H9 (cell line): Measurements from ENCODE around the gene RNPEPL1. TPM values are rescaled to one million over a fixed set of nuclear protein-coding genes. Genes with fewer than 3 reads are reported as not detected.

Experiments used
- DNase-seq: peaks from one replicate; pipeline ENCODE4 v3.0.0-alpha.2; 2017
- H2AFZ ChIP-seq: one replicate; pipeline ENCODE4 v1.6.1; 2013; ENCODE audit warnings: mild to moderate bottlenecking, low read length, control low read depth, moderate library complexity
- H2AK5ac ChIP-seq: 2 replicates; pipeline ENCODE4 v1.6.1; 2013; ENCODE audit warnings: low read length, control low read depth, mixed read lengths; ENCODE audit not compliant: insufficient read length
- H2BK120ac ChIP-seq: one replicate; pipeline ENCODE4 v1.6.1; 2013; ENCODE audit warnings: low read depth, mild to moderate bottlenecking, low read length, control low read depth, inconsistent platforms; ENCODE audit not compliant: poor library complexity, severe bottlenecking
- H2BK12ac ChIP-seq: 2 replicates; pipeline ENCODE4 v1.6.1; 2013; ENCODE audit warnings: low read length, control low read depth, mixed read lengths, low read depth; ENCODE audit not compliant: insufficient read length
- H2BK15ac ChIP-seq: 2 replicates; pipeline ENCODE4 v1.6.1; 2013; ENCODE audit warnings: low read depth, low read length, control low read depth
- H2BK20ac ChIP-seq: one replicate; pipeline ENCODE4 v1.6.1; 2013; ENCODE audit warnings: low read depth, mild to moderate bottlenecking, low read length, control low read depth, inconsistent platforms; ENCODE audit not compliant: poor library complexity, severe bottlenecking
- H2BK5ac ChIP-seq: 2 replicates; pipeline ENCODE4 v1.6.1; 2013; ENCODE audit warnings: low read length, control low read depth, mixed read lengths; ENCODE audit not compliant: insufficient read length
- H3K14ac ChIP-seq: 2 replicates; pipeline ENCODE4 v1.6.1; 2013; ENCODE audit warnings: low read length, control low read depth; ENCODE audit not compliant: insufficient read depth
- H3K18ac ChIP-seq: 2 replicates; pipeline ENCODE4 v1.6.1; 2013; ENCODE audit warnings: low read depth, mild to moderate bottlenecking, mixed read lengths, low read length, control low read depth; ENCODE audit not compliant: insufficient read length
- H3K23ac ChIP-seq: 2 replicates; pipeline ENCODE4 v1.6.1; 2013; ENCODE audit warnings: low read length, control low read depth, mixed read lengths, low read depth; ENCODE audit not compliant: insufficient read length
- H3K23me2 ChIP-seq: 2 replicates; pipeline ENCODE4 v1.6.1; 2013; ENCODE audit warnings: low read depth, mild to moderate bottlenecking, mixed read lengths, low read length, control low read depth; ENCODE audit not compliant: insufficient read length, poor library complexity, severe bottlenecking
- H3K27ac ChIP-seq: 2 replicates; pipeline ENCODE4 v1.5.1; 2013; ENCODE audit warnings: low read length, control low read depth, mixed read lengths, low read depth; ENCODE audit not compliant: insufficient read length
- H3K27me3 ChIP-seq: 2 replicates; pipeline ENCODE4 v1.6.1; 2013; ENCODE audit warnings: low read length, control low read depth, inconsistent platforms; ENCODE audit not compliant: insufficient read depth
- H3K4ac ChIP-seq: 2 replicates; pipeline ENCODE4 v1.6.1; 2013; ENCODE audit warnings: low read depth, mild to moderate bottlenecking, control low read depth, inconsistent platforms, low read length, moderate library complexity
- H3K4me1 ChIP-seq: 2 replicates; pipeline ENCODE4 v1.6.1; 2013; ENCODE audit warnings: low read length, control low read depth, inconsistent platforms; ENCODE audit not compliant: insufficient read depth
- H3K4me2 ChIP-seq: 2 replicates; pipeline ENCODE4 v1.6.1; 2013; ENCODE audit warnings: low read length, control low read depth, mixed read lengths; ENCODE audit not compliant: insufficient read length, insufficient read depth
- H3K56ac ChIP-seq: 2 replicates; pipeline ENCODE4 v1.6.1; 2013; ENCODE audit warnings: low read depth, mild to moderate bottlenecking, mixed read lengths, low read length, control low read depth; ENCODE audit not compliant: insufficient read length
- H3K79me1 ChIP-seq: 2 replicates; pipeline ENCODE4 v1.6.1; 2013; ENCODE audit warnings: low read depth, mild to moderate bottlenecking, moderate library complexity, low read length, control low read depth, inconsistent platforms; ENCODE audit not compliant: insufficient read depth, poor library complexity, severe bottlenecking
- H3K79me2 ChIP-seq: 2 replicates; pipeline ENCODE4 v1.6.1; 2013; ENCODE audit warnings: low read length, control low read depth, inconsistent platforms; ENCODE audit not compliant: insufficient read depth
- H3K9ac ChIP-seq: 2 replicates; pipeline ENCODE4 v1.6.1; 2013; ENCODE audit warnings: low read length, control low read depth, mixed read lengths; ENCODE audit not compliant: insufficient read length; ENCODE audit errors: extremely low read depth
- H3K9me3 ChIP-seq: one replicate; pipeline ENCODE4 v1.6.1; 2013; ENCODE audit warnings: low read depth, low read length, inconsistent platforms; ENCODE audit not compliant: control insufficient read depth
- H3T11ph ChIP-seq: one replicate; pipeline ENCODE4 v1.6.1; 2013; ENCODE audit warnings: mild to moderate bottlenecking, low read length, control low read depth, inconsistent platforms
- H4K20me1 ChIP-seq: one replicate; pipeline ENCODE4 v1.6.1; 2013; ENCODE audit not compliant: control insufficient read depth, insufficient read length, insufficient read depth
- H4K5ac ChIP-seq: 2 replicates; pipeline ENCODE4 v1.6.1; 2013; ENCODE audit warnings: low read depth, mild to moderate bottlenecking, mixed read lengths, low read length, control low read depth; ENCODE audit not compliant: insufficient read length
- H4K8ac ChIP-seq: replicated peaks from 2 replicates; pipeline ENCODE4 v1.6.1; 2013; ENCODE audit warnings: low read length, control low read depth, mixed read lengths, low read depth; ENCODE audit not compliant: insufficient read length
- H4K91ac ChIP-seq: 2 replicates; pipeline ENCODE4 v1.6.1; 2013; ENCODE audit warnings: low read depth, mild to moderate bottlenecking, moderate library complexity, mixed read lengths, low read length, control low read depth; ENCODE audit not compliant: insufficient read length
- H3K27ac Mint-ChIP-seq, 3 experiments: 2 replicates in 2 of 3; 3 replicates in 1 of 3; pipeline ENCODE4 v1.8.0; 2020 to 2021; ENCODE audit warnings: mixed read lengths in 3 of 3, mild to moderate bottlenecking in 1 of 3, moderate library complexity in 1 of 3
- H3K27me3 Mint-ChIP-seq: 2 replicates; pipeline ENCODE4 v1.8.0; 2021; ENCODE audit warnings: low read depth, mild to moderate bottlenecking, moderate library complexity, mixed read lengths
- H3K36me3 Mint-ChIP-seq, 3 experiments: 2 replicates in 2 of 3; 3 replicates in 1 of 3; pipeline ENCODE4 v1.8.0; 2020 to 2021; ENCODE audit warnings: low read depth in 3 of 3, mixed read lengths in 3 of 3; ENCODE audit not compliant: insufficient read depth in 1 of 3
- H3K4me1 Mint-ChIP-seq, 2 experiments: 2 replicates each; pipeline ENCODE4 v1.8.0; 2020; ENCODE audit warnings: mixed read lengths in 2 of 2
- H3K4me3 Mint-ChIP-seq, 2 experiments: 2 replicates in 1 of 2; 3 replicates in 1 of 2; pipeline ENCODE4 v1.8.0; 2020 to 2021; ENCODE audit warnings: mild to moderate bottlenecking in 2 of 2, mixed read lengths in 2 of 2, moderate library complexity in 1 of 2
- H3K9me3 Mint-ChIP-seq, 2 experiments: 2 replicates in 1 of 2; 3 replicates in 1 of 2; pipeline ENCODE4 v1.8.0; 2020; ENCODE audit warnings: mild to moderate bottlenecking in 2 of 2, mixed read lengths in 2 of 2, moderate library complexity in 1 of 2
- CTCF ChIP-seq: fragments of 200-600 bp; sonication (generic); conservative IDR thresholded peaks from 3 replicates; pipeline ENCODE4 v1.8.0; 2021; ENCODE audit warnings: antibody characterized with exemption, mild to moderate bottlenecking
- WGBS: extraction: QIAGEN DNeasy Blood & Tissue Kit; methylation state at CpG from one replicate; pipeline ENCODE4 v1.1.7; 2013; ENCODE audit warnings: missing lambda C conversion rate, low lambda C conversion rate, mixed read lengths; ENCODE audit not compliant: insufficient read length; ENCODE audit errors: extremely low coverage; 5-methylcytosine and 5-hydroxymethylcytosine counted together
- total RNA-seq: library from RNA; stranded (reverse); gene quantifications from 2 replicates; pipeline ENCODE4 v1.2.1, GENCODE V29; 2021

Gene RNPEPL1
- total RNA-seq, 1 experiment from 2014 or later, result 22.5 TPM

DNA sequence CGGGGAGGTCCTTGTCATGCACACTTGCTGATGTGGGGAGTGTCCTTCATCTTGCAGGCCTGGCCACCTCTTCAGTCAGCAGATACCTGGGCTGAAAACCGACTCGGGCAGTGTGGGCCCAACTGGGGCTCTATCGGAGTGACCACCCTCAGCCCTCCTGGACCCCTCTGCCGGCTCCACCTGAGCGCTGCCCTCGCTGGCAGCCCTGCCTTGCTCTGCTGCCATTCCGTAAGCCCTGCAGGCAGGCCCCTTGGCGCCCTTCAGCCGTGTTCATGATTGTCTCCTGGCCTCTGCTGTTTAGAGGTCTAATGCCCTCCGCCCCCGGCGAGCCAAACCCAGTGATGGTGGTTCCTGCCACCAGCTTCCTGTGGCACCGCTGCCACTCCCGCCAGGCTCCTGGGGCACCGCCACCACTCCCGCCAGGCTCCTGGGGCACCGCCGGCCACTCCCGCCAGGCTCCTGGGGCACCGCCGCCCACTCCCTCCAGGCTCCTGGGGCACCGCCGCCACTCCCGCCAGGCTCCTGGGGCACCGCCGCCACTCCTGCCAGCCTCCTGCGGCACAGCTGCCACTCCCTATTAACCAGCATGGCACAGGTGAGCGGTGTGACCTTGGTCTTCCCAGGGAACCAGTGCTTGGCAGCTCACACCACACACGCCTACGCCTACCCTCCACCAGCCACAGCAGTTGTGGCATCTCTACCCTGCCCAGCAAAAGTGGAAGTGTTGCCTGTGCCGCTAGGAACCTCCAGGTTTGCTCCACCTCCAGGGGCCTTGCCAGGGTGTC lies 34.2 kb downstream of the RNPEPL1 start:
- no CpG with 5 or more reads among the region's 32 CpGs for WGBS

More for the DNA sequence above, 34.2 kb downstream of the RNPEPL1 start:
- no peak overlapping the region for H2BK12ac ChIP-seq
- Mint-ChIP-seq H3K4me1 (no peaks in the 10 kb centered on the region; a peak in 1 of 4 replicates), H3K27me3 (peaks cover 4% of the 10 kb centered on the region), H3K36me3 (peaks cover 0 to 7% (median 0%) of the 10 kb centered on the region in 3 experiments; a peak in 2 of 7 replicates), H3K27ac (no peak overlapping the region), H3K9me3 (no peaks in the 10 kb centered on the region), H3K4me3 (no peak overlapping the region)
- H4K20me1 ChIP-seq, result no peaks in the 10 kb centered on the region
- H3K23me2 ChIP-seq, result no peaks in the 10 kb centered on the region
- no peak overlapping the region for H3K56ac ChIP-seq
- H4K5ac ChIP-seq, result no peak overlapping the region
- H3K27me3 ChIP-seq, result no peaks in the 10 kb centered on the region
- H2BK120ac ChIP-seq, result no peak overlapping the region
- H3K4me1 ChIP-seq, result no peaks in the 10 kb centered on the region
- no peak for TF ChIP-seq CTCF
- no peak overlapping the region for H2BK5ac ChIP-seq
- no peak overlapping the region for H3K14ac ChIP-seq
- H3K23ac ChIP-seq, result no peak overlapping the region
- no peak overlapping the region for H4K91ac ChIP-seq
- no peak overlapping the region for H3K18ac ChIP-seq
- H3K79me1 ChIP-seq, result no peaks in the 10 kb centered on the region
- no peak for DNase-seq
- no peak overlapping the region for H3K4me2 ChIP-seq
- no peak overlapping the region for H3T11ph ChIP-seq
- H2BK20ac ChIP-seq, result no peak overlapping the region
- no peak overlapping the region for H4K8ac ChIP-seq
- no peak overlapping the region for H2AFZ ChIP-seq
- H3K79me2 ChIP-seq, result no peaks in the 10 kb centered on the region
- no peak overlapping the region for H2AK5ac ChIP-seq
- H3K4ac ChIP-seq, result no peak overlapping the region
- no peaks in the 10 kb centered on the region for H3K9me3 ChIP-seq
- H3K9ac ChIP-seq, result no peak overlapping the region
- H2BK15ac ChIP-seq, result no peak overlapping the region
- H3K27ac ChIP-seq, result no peak overlapping the region
